ACC112 (cell line): ENCODE measurements around the gene DCST2.

Source experiments
- H2AFZ ChIP-seq: fragments of 200-600 bp; sonication (generic); one replicate; pipeline ENCODE4 v1.6.0; 2017; ENCODE audit warnings: antibody characterized with exemption, low read length; ENCODE audit not compliant: unreplicated experiment
- H3K27ac ChIP-seq: fragments of 200-600 bp; sonication (generic); 2 replicates; pipeline ENCODE4 v1.5.1; 2014; ENCODE audit warnings: low read depth, mild to moderate bottlenecking, antibody characterized with exemption, low read length, moderate library complexity
- H3K27me3 ChIP-seq: fragments of 200-600 bp; sonication (generic); 2 replicates; pipeline ENCODE4 v1.6.1; 2014; ENCODE audit warnings: mild to moderate bottlenecking, antibody characterized with exemption, low read length, moderate library complexity, mixed read lengths; ENCODE audit not compliant: insufficient read depth
- H3K36me3 ChIP-seq: fragments of 200-600 bp; sonication (generic); 2 replicates; pipeline ENCODE4 v1.6.1; 2016; ENCODE audit warnings: mild to moderate bottlenecking, antibody characterized with exemption, low read length, moderate library complexity, mixed read lengths; ENCODE audit not compliant: insufficient read depth
- H3K4me1 ChIP-seq: fragments of 200-600 bp; sonication (generic); one replicate; pipeline ENCODE4 v1.6.1; 2016; ENCODE audit warnings: low read length, mixed read lengths; ENCODE audit not compliant: insufficient read depth, unreplicated experiment, control insufficient read depth
- H3K4me3 ChIP-seq: fragments of 200-600 bp; sonication (generic); 2 replicates; pipeline ENCODE4 v1.5.1; 2014; ENCODE audit warnings: mild to moderate bottlenecking, low read depth, low read length
- H3K79me2 ChIP-seq: fragments of 200-600 bp; sonication (generic); one replicate; pipeline ENCODE4 v1.6.0; 2016; ENCODE audit warnings: low read length; ENCODE audit not compliant: control insufficient read depth, unreplicated experiment, insufficient read depth

DCST2 gene

DNA sequence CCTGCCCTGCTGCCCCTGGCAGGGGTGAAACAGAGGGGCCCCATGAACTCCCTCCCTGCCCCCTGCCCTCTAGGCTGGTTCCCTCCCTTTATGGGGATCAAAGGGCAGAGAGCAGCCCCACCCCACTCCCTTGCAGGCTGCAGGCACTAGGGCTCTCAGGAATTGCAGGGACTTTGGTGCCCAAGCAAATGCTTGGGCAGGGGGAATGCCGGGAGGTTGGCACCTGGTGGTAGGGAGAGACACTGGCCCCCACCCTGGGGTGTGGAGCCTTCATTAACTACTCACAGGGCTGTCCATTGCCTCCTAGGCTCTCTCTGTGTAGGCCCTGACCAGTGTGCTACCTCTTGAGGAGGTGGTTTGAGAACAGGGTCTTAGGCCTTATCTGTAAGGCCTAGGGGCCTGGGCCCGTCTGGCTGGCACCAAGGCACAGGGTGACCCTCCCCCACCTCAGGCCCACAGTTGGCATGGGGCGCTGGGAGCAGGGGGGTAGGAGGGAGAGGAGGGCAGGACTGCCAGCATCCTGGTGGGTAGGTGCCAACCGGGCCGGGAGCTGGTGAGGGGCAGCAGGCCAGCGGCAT, 26.2 kb downstream of the DCST2 start:
- Histone ChIP-seq H3K4me1 (peaks cover 38% of the 10 kb centered on the region), H3K27ac (no peak overlapping the region), H3K27me3 (no peaks in the 10 kb centered on the region), H3K36me3 (no peaks in the 10 kb centered on the region), H3K4me3 (no peak overlapping the region), H2AFZ (no peak overlapping the region), H3K79me2 (peaks cover 76% of the 10 kb centered on the region)

DNA sequence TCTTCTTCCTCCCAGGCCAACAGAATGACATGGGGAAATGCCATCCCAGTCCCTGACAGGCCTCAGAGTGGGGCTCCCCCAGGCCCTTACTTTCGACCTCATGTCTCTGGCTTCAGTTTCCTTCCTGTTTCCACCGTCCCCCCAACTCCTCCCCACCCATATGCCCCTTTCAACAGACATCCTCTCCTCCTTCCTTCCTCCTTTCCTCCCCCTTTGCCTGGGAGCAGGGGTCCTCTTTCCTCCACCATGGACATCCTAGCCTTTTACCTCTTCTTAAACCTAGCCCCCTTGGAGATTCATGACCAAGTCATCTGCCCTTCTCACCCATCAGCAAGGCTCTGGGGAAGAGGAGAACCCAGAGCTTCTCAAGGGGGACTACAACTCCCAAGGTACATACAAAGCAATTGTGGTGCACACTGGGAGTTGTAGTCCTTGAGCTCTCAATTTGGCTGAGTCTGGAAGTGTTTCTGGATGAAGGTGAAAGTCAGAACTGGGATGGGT, 26.9 kb downstream of the DCST2 start:
- Histone ChIP-seq H3K36me3 (no peaks in the 10 kb centered on the region), H3K4me3 (no peak overlapping the region), H3K4me1 (peaks cover 32% of the 10 kb centered on the region), H3K27me3 (no peaks in the 10 kb centered on the region), H2AFZ (no peak overlapping the region), H3K27ac (no peak overlapping the region), H3K79me2 (peaks cover 76% of the 10 kb centered on the region)

DNA sequence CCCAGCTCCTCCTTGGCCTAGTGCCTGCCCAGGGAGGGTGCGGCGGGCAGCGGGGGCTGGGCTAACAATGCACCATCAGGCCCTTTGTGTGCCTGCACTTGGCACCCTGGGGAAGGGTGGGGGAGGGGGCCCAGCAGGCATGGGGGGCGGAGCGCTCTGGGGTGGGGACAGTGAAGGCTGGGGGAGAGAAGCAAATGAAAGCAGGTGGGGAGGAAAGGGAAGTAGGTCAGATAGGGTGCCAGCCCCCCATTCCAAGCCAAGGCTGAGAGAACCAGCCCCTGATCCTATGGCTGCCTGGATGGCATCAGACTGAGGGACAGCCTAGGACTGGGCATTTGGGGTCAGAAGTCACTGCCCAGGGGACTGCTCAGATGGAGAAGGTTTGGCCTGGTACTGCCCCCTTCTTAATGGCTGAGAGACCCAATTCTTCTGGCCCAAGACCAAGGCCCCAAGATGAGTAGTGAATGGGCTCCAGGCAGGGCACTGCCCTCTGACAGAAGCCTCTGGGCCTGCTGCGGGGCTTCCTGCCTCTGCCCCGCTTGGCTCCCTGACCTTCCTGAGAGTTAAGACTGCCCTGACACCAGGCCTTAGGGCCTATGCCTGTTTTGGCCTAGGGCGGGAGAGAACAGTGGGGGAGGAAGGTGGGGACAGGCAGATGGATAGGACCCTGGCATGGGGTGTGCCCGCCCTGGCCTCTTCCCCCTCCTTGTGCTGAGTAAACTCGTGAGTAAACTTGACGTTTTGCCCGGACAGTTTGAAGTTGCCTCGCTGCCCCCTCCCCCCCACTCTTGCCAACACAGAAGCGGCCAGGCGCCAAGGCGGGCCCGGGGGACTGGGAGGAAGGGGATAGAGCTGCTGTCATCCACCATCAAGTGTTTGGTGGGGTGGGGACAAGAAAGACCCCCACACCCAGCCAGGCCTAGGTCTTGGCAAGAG, 28.2 kb downstream of the DCST2 start:
- H2AFZ ChIP-seq = no peak overlapping the region
- peak overlapping the region; percentile 93 for H3K4me3 ChIP-seq
- H3K4me1 ChIP-seq = peaks cover 24% of the 10 kb centered on the region
- H3K36me3 ChIP-seq = no peaks in the 10 kb centered on the region
- H3K27ac ChIP-seq = peak overlapping the region; percentile 76
- H3K27me3 ChIP-seq = no peaks in the 10 kb centered on the region
- peaks cover 69% of the 10 kb centered on the region for H3K79me2 ChIP-seq

DNA sequence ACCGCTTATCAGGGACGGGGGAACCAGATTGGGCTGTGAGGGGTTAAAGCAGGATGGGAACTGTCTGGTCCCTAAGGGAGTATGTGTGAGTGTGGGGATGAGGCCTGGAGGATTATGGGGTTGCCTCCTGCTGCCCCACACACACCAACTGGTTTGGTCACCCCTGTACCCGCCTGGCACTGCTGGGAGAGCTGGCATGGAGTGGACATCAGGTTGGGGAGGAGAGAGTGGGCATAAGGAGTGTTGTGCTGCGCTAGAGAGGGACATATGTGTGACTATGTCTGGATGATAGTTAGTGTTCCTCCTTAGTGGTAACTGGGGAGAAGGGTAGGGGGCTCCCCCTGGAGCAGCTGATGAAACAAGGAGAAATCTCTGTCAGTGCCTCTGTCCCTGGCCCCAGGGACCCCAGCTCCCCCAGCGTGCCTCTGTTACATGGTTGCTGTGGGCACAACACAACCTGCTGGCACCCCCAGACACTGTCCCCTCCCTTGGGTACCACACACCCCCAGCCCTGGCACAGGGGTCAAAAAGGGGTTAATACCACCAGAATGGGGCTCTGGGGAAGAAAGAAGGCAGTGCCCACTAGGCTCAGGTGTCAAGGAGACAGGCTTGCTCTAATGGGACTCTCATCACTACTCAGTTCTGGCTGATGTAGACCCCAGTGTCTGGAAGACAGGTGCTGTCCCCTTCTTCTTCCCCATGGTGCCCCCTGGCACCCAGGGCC, 29.1 kb downstream of the DCST2 start:
- Histone ChIP-seq H3K4me1 (peaks cover 33% of the 10 kb centered on the region), H3K27me3 (no peaks in the 10 kb centered on the region), H3K4me3 (peak overlapping the region; percentile 93), H3K36me3 (no peaks in the 10 kb centered on the region), H2AFZ (no peak overlapping the region), H3K79me2 (peaks cover 62% of the 10 kb centered on the region), H3K27ac (peak overlapping the region; percentile 76)

DNA sequence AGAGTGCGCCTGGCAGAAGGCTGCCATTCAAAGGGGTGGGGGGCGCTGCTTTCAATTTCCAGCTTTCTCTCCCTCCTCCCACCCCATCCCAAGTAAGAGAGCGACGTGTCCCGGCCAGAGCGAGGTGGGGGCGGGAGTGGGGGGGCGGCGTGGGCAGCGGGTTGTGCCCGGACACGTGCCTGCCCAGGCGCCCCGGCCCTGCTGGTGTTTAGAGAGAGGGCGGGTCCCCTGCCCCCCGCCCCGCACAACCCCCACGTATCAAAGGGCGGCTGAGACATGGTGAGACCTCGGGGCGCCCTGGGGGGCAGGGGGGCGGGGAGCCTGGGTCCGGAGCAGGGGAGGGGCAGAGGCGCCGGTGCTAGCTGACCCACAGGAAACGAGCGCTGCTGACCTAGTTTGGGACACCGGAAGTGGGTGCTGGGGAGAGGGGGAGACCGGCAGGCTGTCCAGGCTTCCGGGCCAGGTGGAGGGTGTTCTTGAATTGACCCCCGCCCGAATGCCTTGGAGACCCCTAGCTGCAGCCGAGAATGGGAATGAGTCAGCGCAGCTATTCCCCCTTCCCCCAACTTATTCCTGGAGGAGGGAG, 29.7 kb downstream of the DCST2 start:
- Histone ChIP-seq H3K4me1 (peaks cover 33% of the 10 kb centered on the region), H3K4me3 (peak overlapping the region; percentile 93), H3K27ac (peak overlapping the region; percentile 76), H3K27me3 (no peaks in the 10 kb centered on the region), H3K79me2 (peaks cover 59% of the 10 kb centered on the region), H3K36me3 (no peaks in the 10 kb centered on the region), H2AFZ (no peak overlapping the region)

DNA sequence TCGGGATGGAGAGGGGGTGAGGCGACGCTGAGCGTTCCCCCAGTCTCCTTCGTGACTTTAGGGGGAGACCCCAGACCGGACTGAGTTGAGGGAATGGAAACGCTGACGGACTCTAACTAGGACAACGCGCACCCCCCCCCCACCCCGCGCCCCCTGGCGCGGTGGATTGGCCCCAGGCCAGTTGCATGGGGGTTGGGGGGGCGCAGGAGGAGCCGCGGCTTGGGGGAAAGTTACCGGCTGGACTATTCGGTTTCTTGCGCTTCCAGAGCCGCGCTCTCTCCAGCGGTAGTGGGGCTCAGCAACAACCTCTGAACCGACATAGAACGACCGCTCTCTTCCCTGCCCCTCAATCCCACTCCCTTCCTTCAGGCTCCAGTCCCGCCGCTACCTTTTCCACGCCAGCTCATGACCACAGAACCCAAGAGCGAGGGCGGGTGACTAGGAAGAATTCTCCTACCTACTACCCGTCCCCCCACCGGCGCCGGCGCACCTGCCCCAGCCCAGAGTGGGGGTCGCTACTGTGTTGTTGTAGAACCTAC, 30.3 kb downstream of the DCST2 start:
- H3K36me3 ChIP-seq = no peaks in the 10 kb centered on the region
- H2AFZ ChIP-seq = no peak overlapping the region
- peaks cover 53% of the 10 kb centered on the region for H3K79me2 ChIP-seq
- H3K4me1 ChIP-seq = peaks cover 33% of the 10 kb centered on the region
- peak overlapping the region; percentile 93 for H3K4me3 ChIP-seq
- peak overlapping the region; percentile 76 for H3K27ac ChIP-seq
- no peaks in the 10 kb centered on the region for H3K27me3 ChIP-seq

DNA sequence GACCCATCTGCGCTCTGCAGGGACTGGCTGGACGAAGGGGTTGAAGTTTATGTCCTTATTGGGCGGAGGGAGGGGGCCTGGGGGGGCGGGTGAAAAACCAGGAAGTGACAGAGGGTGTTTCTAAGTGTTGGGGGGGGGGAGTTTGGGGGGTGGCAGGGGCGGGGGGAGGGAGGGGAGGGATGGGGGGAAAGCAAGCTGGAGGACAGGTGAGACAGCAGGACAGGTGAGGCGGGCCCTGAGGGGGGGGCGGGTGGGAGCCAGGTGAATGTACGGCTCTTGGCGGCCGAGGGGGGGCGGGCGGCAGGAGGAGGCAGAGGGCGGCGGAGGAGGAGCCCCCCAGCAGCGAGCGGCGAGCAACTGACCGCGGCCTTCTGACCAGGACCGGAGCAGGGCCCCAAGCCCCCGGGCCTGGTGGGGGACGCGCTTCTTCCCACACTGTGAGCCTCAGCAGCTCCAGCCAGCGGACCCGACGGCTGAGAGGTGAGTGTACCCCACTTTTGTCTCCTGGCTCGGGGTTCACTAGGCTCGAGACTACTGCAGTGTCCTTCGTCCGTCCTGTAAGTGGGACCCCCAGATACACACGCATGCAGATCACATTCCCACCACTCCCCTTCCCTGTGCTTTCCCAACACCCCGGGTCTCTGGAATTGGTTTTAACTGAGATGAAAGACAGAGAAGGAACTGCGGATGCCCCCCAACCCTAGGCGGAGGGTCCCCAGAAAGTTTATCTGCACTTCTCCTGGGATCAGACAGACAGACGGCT, 30.9 kb downstream of the DCST2 start, which contains the start of gene ZBTB7B:
Gene ZBTB7B, plus strand, starts transcription at position 339 of the 763 bp plus-strand sequence. CDS start 11,859 bp downstream, outside the sequence.
- peak within 1 kb of the TSS; percentile 93 for H3K4me3 ChIP-seq
- no peak within 1 kb of the TSS for H2AFZ ChIP-seq
- H3K27me3 ChIP-seq = no peaks in the 10 kb centered on the region
- H3K4me1 ChIP-seq = peaks cover 33% of the 10 kb centered on the region
- peak within 1 kb of the TSS; percentile 76 for H3K27ac ChIP-seq
- no peaks in the 10 kb centered on the region for H3K36me3 ChIP-seq
- peaks cover 49% of the 10 kb centered on the region for H3K79me2 ChIP-seq

DNA sequence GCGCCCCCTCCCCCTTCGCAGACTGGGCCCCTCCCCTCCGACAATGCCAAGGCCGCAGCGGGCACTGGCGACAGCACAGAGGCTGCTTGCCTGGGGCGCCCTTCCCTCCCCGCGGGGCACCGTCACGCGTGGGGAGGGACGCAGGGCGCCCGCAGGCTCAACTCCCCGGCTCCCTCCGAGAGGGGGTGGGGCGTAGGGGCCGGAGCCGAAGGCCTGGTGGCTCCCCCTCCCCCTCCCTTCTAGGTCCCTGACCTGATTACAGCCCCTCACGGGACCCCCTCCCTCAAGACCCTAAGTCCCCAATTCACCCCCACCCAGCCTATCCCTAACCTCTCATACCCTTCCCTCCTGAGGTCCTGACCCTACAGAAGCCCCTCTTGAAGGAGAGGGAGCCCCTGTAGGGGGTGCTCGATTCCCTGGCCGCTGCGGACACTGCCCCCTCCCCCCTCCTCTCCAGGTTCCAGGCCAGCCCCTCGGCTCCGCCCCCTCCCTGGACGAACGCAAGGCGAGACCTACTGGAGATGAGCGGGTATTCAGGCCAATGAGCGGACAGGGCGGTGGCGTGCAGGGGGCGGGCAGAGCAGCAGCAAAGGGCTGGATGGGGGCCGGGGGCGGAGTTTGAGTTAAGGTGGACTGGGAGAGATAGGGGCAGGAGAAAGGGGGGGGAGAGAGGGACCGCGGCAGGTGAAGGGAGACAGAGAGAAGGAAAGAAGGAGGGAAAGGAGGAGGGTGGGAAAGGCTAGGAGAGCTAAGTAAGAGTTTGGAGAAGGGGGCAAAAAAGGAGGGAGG, 31.7 kb downstream of the DCST2 start:
- Histone ChIP-seq H3K4me1 (peaks cover 33% of the 10 kb centered on the region), H3K27me3 (no peaks in the 10 kb centered on the region), H3K4me3 (peak overlapping the region; percentile 82), H2AFZ (no peak overlapping the region), H3K27ac (peak overlapping the region; percentile 67), H3K79me2 (peaks cover 41% of the 10 kb centered on the region), H3K36me3 (no peaks in the 10 kb centered on the region)

DNA sequence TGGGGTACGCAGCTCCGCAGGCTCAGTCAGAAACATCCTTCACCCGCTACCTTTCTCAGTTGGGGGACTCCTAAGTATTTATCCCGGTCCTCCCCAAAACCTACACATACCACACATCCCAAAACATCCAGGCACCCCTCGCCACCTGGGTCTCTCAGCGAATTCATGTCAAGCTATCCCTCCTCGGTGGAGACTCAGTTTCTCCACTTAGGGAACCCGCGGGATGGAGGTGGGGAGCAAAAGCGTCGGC, 32.2 kb downstream of the DCST2 start:
- peak overlapping the region; percentile 67 for H3K27ac ChIP-seq
- peaks cover 36% of the 10 kb centered on the region for H3K79me2 ChIP-seq
- H2AFZ ChIP-seq = no peak overlapping the region
- no peaks in the 10 kb centered on the region for H3K27me3 ChIP-seq
- peaks cover 32% of the 10 kb centered on the region for H3K4me1 ChIP-seq
- no peaks in the 10 kb centered on the region for H3K36me3 ChIP-seq
- peak overlapping the region; percentile 82 for H3K4me3 ChIP-seq
